Small intestine (tissue), 7 donors: Measurements from ENCODE around the gene MSRB1. TPM values are rescaled to one million over a fixed set of nuclear protein-coding genes. Genes with fewer than 3 reads are reported as not detected.
"Not testable (repeated sequence)": the region's sequence is repeated elsewhere in the genome, so short reads cannot be mapped to it uniquely, and the experiment has no call there.

Source experiments
- DNase-seq, 2 donors: peaks; one replicate each; pipeline versions ENCODE4 v3.0.0 to v3.0.0-alpha.2; 2013
- FAIRE-seq: peaks from 2 replicates; lab custom pipeline; 2012; peaks lifted over from hg19 to GRCh38; lab: Jason Lieb, UNC
- H3K27ac ChIP-seq, 3 donors: one replicate each; pipeline ENCODE4 v1.5.1; 2013; ENCODE audit warnings: low read length in 2 of 3, mild to moderate bottlenecking in 2 of 3, control low read depth in 1 of 3, inconsistent platforms in 1 of 3, low read depth in 1 of 3, moderate library complexity in 1 of 3
- H3K27me3 ChIP-seq, 3 donors: one replicate each; pipeline ENCODE4 v1.6.1; 2013; ENCODE audit warnings: low read length in 3 of 3, inconsistent platforms in 1 of 3; ENCODE audit not compliant: control insufficient read depth in 3 of 3, insufficient read depth in 3 of 3
- H3K36me3 ChIP-seq, 3 donors: one replicate each; pipeline ENCODE4 v1.6.1; 2013; ENCODE audit warnings: low read length in 3 of 3, inconsistent platforms in 1 of 3, low read depth in 1 of 3, mild to moderate bottlenecking in 1 of 3, moderate library complexity in 1 of 3; ENCODE audit not compliant: control insufficient read depth in 3 of 3, insufficient read depth in 2 of 3
- H3K4me1 ChIP-seq, 3 donors: one replicate each; pipeline ENCODE4 v1.6.1; 2013; ENCODE audit warnings: low read length in 2 of 3, inconsistent platforms in 1 of 3, low read depth in 1 of 3, mild to moderate bottlenecking in 1 of 3, moderate library complexity in 1 of 3; ENCODE audit not compliant: control insufficient read depth in 3 of 3, insufficient read depth in 2 of 3
- H3K4me3 ChIP-seq, 3 donors: one replicate each; pipeline ENCODE4 v1.5.1; 2013; ENCODE audit warnings: low read length in 3 of 3, control low read depth in 1 of 3, inconsistent platforms in 1 of 3, low read depth in 1 of 3, mild to moderate bottlenecking in 1 of 3, moderate library complexity in 1 of 3
- H3K9me3 ChIP-seq, 2 donors: one replicate each; pipeline ENCODE4 v1.6.1; 2013; ENCODE audit warnings: low read depth in 1 of 2, low read length in 1 of 2; ENCODE audit not compliant: control insufficient read depth in 2 of 2, insufficient read depth in 1 of 2
- WGBS, 3 donors: extraction: QIAGEN DNeasy Blood & Tissue Kit; methylation state at CpG; one replicate each; pipeline ENCODE4 v1.1.7; 2013; 5-methylcytosine and 5-hydroxymethylcytosine counted together
- polyA plus RNA-seq, 4 donors: library from polyadenylated mRNA; stranded (reverse) in 3 of 4; unstranded in 1 of 4; fragments of 200-250 nt in 3 of 4; fragments of 120-200 nt in 1 of 4; gene quantifications; one replicate each; pipeline versions ENCODE4 v1.2.1 to v1.2.3, GENCODE V29; 2013
- donor health status: healthy with polysubstance abuse.
- donor health status: control.
- donor health status: control.
- donor health status: Bipolar disorder and iron deficiency.
- donor health status: healthy.

MSRB1 gene
- polyA plus RNA-seq, 4 donors: 50.6 to 105 (median 62.0) TPM

DNA sequence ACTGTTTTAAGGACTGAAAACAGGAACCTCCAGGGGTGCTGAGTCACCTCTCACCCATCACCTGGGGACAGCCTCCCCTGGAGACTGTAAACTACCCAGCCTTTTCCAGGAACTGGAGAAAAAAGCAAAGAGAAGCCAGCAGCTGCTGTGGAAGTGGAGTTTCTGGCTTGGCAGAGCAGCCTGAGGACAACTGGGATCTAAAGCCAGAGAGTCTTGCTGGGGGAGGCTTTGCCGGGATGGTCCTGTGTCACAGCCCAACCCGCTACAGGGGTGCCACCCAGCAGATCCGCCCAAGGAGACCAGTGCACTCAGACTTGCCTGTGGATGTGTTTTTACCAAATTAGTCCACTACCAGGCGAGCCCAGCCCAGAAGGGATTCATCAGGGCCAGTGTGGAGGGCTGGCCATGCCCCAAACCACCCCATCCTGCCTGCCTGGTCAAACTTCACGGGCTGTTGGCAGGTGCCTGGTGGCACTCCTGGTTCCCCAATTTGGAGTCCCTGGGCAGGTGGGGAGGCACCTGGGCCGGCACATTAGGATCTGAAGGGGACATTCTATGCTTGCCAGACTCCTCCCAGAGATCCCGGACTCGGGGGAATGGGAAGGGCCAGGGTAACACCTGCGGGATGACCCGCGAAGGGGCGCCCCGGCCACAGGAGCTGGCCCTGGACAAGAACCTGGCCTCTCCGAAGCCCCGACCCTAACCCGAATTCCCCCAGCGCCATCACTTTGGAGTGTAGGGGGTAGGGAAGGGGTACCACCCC lies 771 bp downstream of the MSRB1 start:
- Histone ChIP-seq H3K4me1 (peaks cover 0 to 44% (median 2%) of the 10 kb centered on the region in 3 donors), H3K9me3 (no peaks in the 10 kb centered on the region), H3K4me3 (peak overlapping the region; percentile 75 to 93 (median 84)), H3K27ac (peak overlapping the region; percentile 76 to 87 (median 78)), H3K27me3 (no peaks in the 10 kb centered on the region), H3K36me3 (peaks cover 4 to 37% (median 7%) of the 10 kb centered on the region in 3 donors)
- WGBS, 3 donors: 11 to 18% (median 11%) methylated on average over 16 to 17 of the region's 17 CpGs
- DNase-seq (peak; percentile 24 to 40), FAIRE-seq (no peak)

- H3K9me3 ChIP-seq: no peaks in the 10 kb centered on the region
- no peaks in the 10 kb centered on the region for H3K27me3 ChIP-seq
- 73 to 82% (median 76%) methylated on average over 28 to 30 of the region's 30 CpGs for WGBS, 3 donors
- H3K36me3 ChIP-seq: peaks cover 4 to 43% (median 7%) of the 10 kb centered on the region in 3 donors
- peak overlapping the region in 1 of 3 donors; percentile 93 for H3K4me3 ChIP-seq
- FAIRE-seq: no peak
- peak overlapping the region; percentile 32 to 87 (median 47) for H3K27ac ChIP-seq
- DNase-seq: no peak
- H3K4me1 ChIP-seq: peaks cover 0 to 44% (median 2%) of the 10 kb centered on the region in 3 donors
Observed at GRCh38 chr16:1941162-1942046, 1.6 kb downstream of the MSRB1 start.

DNA sequence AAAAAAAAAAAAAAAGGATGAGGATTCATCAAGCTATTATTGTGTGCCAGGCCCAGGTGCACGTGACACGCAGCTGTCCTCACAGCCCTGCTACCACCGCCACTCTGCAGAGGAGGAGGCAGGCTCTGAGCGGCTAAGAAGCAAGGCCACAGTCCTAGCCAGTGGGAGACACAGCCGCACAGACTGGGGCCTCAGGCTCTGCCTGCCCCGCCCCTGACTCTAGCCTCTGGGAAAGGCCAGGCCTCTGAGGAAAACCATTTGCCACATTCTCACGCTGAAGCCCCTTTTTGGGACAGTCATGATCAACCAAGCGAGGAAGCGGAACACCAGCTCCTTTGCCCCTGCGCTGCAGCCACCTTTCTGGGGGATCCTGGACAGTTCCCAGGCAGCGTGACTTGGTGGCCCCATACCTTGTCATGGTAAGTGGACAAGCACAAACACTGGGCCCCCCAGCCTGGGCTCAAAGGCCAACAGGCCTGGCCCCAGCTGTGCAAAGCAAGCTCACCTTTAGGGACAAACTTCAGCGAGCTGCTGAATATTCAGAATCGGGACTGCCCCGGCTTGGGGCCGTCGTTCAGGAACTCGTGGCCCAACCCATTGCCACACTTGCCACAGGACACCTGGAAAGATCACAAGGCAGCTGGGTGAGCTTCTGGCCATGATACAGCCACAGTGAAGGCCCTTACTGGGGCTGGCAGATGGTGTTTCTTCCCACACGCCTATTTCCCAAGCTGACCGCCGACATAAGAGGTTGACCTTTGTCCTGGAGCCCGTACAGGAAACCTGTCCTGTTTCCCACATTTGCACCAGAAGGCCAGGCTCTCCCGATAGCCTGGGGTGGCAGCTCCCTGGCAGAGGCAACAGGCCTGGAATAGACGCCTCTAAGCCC lies 2.5 kb downstream of the MSRB1 start:
- peaks cover 0 to 47% (median 2%) of the 10 kb centered on the region in 3 donors for H3K4me1 ChIP-seq
- H3K36me3 ChIP-seq: peaks cover 4 to 43% (median 7%) of the 10 kb centered on the region in 3 donors
- peak; percentile 70 to 80 for DNase-seq
- H3K4me3 ChIP-seq: peak overlapping the region in 1 of 3 donors; percentile 4
- H3K9me3 ChIP-seq: no peaks in the 10 kb centered on the region
- peak overlapping the region; percentile 32 to 87 (median 47) for H3K27ac ChIP-seq
- no peaks in the 10 kb centered on the region for H3K27me3 ChIP-seq
- WGBS, 3 donors: 26 to 68% (median 44%) methylated on average over 23 of the region's 23 CpGs
- FAIRE-seq: no peak

DNA sequence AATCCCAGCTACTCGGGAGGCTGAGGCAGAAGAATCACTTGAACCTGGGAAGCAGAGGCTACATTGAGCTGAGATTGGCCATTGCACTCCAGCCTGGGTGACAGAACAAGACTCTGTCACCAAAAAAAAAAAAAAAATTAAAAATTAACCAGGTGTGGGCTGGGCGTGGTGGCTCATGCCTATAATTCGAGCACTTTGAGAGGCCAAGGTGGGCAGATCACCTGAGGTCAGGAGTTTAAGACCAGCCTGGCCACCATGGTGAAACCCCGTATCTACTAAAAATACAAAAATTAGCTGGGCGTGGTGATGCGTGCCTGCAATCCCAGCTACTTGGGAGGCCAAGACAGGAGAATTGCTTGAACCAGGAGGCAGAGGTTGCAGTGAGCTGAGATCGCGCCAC lies 3.2 kb downstream of the MSRB1 start:
- H3K27me3 ChIP-seq, H3K9me3 ChIP-seq, H3K4me3 ChIP-seq, FAIRE-seq: not testable (repeated sequence)
- Histone ChIP-seq H3K36me3 (peaks cover 4 to 43% (median 7%) of the 10 kb centered on the region in 3 donors), H3K4me1 (peaks cover 0 to 49% (median 2%) of the 10 kb centered on the region in 3 donors), H3K27ac (peak overlapping the region in 1 of 3 donors; percentile 87)
- 24 to 76% (median 48%) methylated on average over 8 of the region's 8 CpGs for WGBS, 3 donors
- peak; percentile 42 to 61 for DNase-seq

DNA sequence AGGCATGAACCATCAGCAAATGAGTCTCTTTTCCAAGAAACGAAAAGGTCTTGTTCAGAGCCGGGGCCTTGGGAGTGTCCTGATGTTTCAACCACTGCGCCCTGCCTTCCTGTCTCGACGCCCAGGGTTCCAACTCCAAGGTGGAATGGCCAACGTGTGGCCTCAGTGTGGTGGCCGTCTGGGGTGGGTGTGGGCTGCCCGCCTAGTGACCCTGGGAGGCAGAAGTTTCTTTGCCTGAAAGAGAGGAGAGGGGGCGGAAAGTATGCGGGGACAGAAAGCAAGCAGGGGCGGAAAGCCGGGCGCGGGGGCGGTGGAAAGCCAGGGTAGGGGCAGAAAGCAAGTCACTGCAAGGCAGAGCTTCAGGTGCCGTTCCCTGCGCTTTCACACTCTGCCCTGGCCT lies 4.1 kb downstream of the MSRB1 start:
- H3K9me3 ChIP-seq: no peaks in the 10 kb centered on the region
- WGBS, 3 donors: 90 to 93% (median 92%) methylated on average over 17 of the region's 17 CpGs
- H3K4me1 ChIP-seq: peaks cover 0 to 49% (median 2%) of the 10 kb centered on the region in 3 donors
- H3K36me3 ChIP-seq: peaks cover 4 to 43% (median 7%) of the 10 kb centered on the region in 3 donors
- FAIRE-seq: no peak
- no peak for DNase-seq
- H3K4me3 ChIP-seq: no peak overlapping the region
- H3K27me3 ChIP-seq: no peaks in the 10 kb centered on the region
- H3K27ac ChIP-seq: peak overlapping the region in 1 of 3 donors; percentile 87

- FAIRE-seq: no peak
- H3K27ac ChIP-seq: peak overlapping the region in 1 of 3 donors; percentile 87
- no peaks in the 10 kb centered on the region for H3K9me3 ChIP-seq
- peaks cover 0 to 49% (median 2%) of the 10 kb centered on the region in 3 donors for H3K4me1 ChIP-seq
- no peaks in the 10 kb centered on the region for H3K27me3 ChIP-seq
- DNase-seq: peak in 1 of 2 donors; percentile 41
- WGBS, 3 donors: 91 to 96% (median 95%) methylated on average over 10 of the region's 10 CpGs
- H3K36me3 ChIP-seq: peaks cover 4 to 43% (median 7%) of the 10 kb centered on the region in 3 donors
- H3K4me3 ChIP-seq: no peak overlapping the region
Observed at GRCh38 chr16:1938316-1938715, 4.7 kb downstream of the MSRB1 start.

DNA sequence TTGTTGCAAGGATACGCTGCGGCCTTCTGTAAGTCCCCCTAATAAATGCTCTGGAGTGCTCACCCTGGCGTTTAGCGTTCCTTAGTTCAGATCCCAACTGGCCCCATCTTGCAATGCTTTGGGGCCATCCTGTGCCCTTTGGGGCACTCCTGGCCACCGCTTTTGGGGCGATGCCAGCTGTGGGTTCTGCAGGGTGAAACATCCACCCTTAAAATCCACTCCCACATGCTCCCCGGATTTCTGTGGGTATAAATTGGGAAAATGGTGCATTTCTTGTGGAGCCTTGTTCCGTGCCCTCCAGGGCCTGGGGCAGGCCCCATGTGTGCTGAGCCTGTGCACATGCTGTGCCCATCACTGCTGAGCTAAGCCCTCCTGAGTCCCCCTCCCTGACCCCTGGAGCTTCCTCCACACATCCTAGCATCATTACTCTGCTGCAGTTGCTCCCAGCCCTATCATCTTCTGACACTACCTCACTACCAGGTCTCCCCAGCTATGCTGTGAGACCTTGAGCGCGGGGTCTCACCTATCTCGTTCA lies 6.0 kb downstream of the MSRB1 start:
- FAIRE-seq (no peak), DNase-seq (no peak)
- Histone ChIP-seq H3K27me3 (no peaks in the 10 kb centered on the region), H3K36me3 (peaks cover 4 to 43% (median 7%) of the 10 kb centered on the region in 3 donors), H3K4me3 (no peak overlapping the region), H3K9me3 (no peaks in the 10 kb centered on the region), H3K4me1 (peaks cover 0 to 44% (median 2%) of the 10 kb centered on the region in 3 donors), H3K27ac (no peak overlapping the region)
- 90 to 94% (median 93%) methylated on average over 11 of the region's 11 CpGs for WGBS, 3 donors
